Transverse colon (tissue), 3 donors: Measurements from ENCODE around the gene CLDN6.

Source experiments
- CTCF ChIP-seq, 5 experiments: fragments of 200-600 bp in 3 of 5; fragments of 450-650 bp in 2 of 5; sonication (generic) in 3 of 5; IDR thresholded peaks; 1 replicate in 2 of 5; 2 replicates in 3 of 5; pipeline ENCODE4 v1.5.1; 2016 to 2017; ENCODE audit warnings: antibody characterized with exemption in 5 of 5, inconsistent platforms in 3 of 5, mild to moderate bottlenecking in 2 of 5, moderate library complexity in 1 of 5
- EP300 ChIP-seq: sonication (generic); formaldehyde crosslinking; IDR thresholded peaks from one replicate; pipeline ENCODE4 v1.6.1; 2017; ENCODE audit warnings: antibody characterized with exemption, low read depth

- TF ChIP-seq CTCF (IDR thresholded peaks at IDR 0.05) (no peak), EP300 (no peak)
These were observed 42.7 kb downstream of the CLDN6 start for GRCh38 chr16:2975161-2975795.
